HepG2 (cell line): ENCODE measurements around the gene TBX15. TPM values are rescaled to one million over a fixed set of nuclear protein-coding genes. Genes with fewer than 3 reads are reported as not detected.

Experiments used
- DMAP1 ChIP-seq: IDR thresholded peaks from 2 replicates; pipeline ENCODE4 v1.6.1; 2016
- GTF2F1 ChIP-seq: fragments of 150-350 bp; IDR thresholded peaks from 2 replicates; pipeline ENCODE4 v1.6.1; 2014; ENCODE audit warnings: low read length
- KMT2B ChIP-seq: IDR thresholded peaks from 2 replicates; pipeline ENCODE4 v1.6.1; 2016; ENCODE audit warnings: missing genetic modification reagents, missing compliant biosample characterization
- NONO ChIP-seq, 2 experiments: fragments of 450-650 bp in 1 of 2; sonication (generic) in 1 of 2; formaldehyde crosslinking in 1 of 2; IDR thresholded peaks in 1 of 2; conservative IDR thresholded peaks in 1 of 2; 2 replicates each; pipeline versions ENCODE4 v1.6.1 to v1.8.0; 2017 to 2022; ENCODE audit warnings: mild to moderate bottlenecking in 1 of 2, missing genetic modification reagents in 1 of 2, moderate library complexity in 1 of 2
- NR1H2 ChIP-seq: sonication (generic); formaldehyde crosslinking; IDR thresholded peaks from 2 replicates; pipeline ENCODE4 v1.8.1; 2022; ENCODE audit warnings: low read depth, missing genetic modification reagents, borderline replicate concordance
- PRMT3 ChIP-seq: sonication (generic); formaldehyde crosslinking; IDR thresholded peaks from 2 replicates; pipeline ENCODE4 v1.8.1; 2022; ENCODE audit warnings: low read depth, mild to moderate bottlenecking, moderate library complexity, missing genetic modification reagents, borderline replicate concordance
- RELA ChIP-seq: sonication (generic); formaldehyde crosslinking; IDR thresholded peaks from 2 replicates; pipeline ENCODE4 v1.4.0; 2020; ENCODE audit warnings: missing genetic modification reagents
- REPIN1 ChIP-seq: sonication (generic); formaldehyde crosslinking; IDR thresholded peaks from 2 replicates; pipeline ENCODE4 v1.8.0; 2022; ENCODE audit warnings: missing genetic modification reagents, low read depth, mild to moderate bottlenecking, borderline replicate concordance
- RNF2 ChIP-seq: fragments of 450-650 bp; conservative IDR thresholded peaks from 2 replicates; pipeline ENCODE4 v1.6.1; 2016; ENCODE audit warnings: low read depth
- SAP130 ChIP-seq: IDR thresholded peaks from 2 replicates; pipeline ENCODE4 v1.6.1; 2016; ENCODE audit warnings: low read depth
- SP2 ChIP-seq: sonication (generic); formaldehyde crosslinking; IDR thresholded peaks from 2 replicates; pipeline ENCODE4 v1.5.1; 2020; ENCODE audit warnings: mild to moderate bottlenecking, missing genetic modification reagents
- TFAP4 ChIP-seq: sonication (generic); IDR thresholded peaks from 2 replicates; pipeline ENCODE4 v1.6.1; 2016; ENCODE audit warnings: low read depth, borderline replicate concordance
- ZC3H13 ChIP-seq: sonication (generic); formaldehyde crosslinking; IDR thresholded peaks from 2 replicates; pipeline ENCODE4 v1.8.1; 2023; ENCODE audit warnings: mild to moderate bottlenecking, missing genetic modification reagents, moderate library complexity
- ZNF281 ChIP-seq: sonication (generic); formaldehyde crosslinking; IDR thresholded peaks from 2 replicates; pipeline ENCODE4 v1.4.0; 2020; ENCODE audit warnings: missing genetic modification reagents, borderline replicate concordance
- ZNF3 ChIP-seq: IDR thresholded peaks from 2 replicates; pipeline ENCODE4 v1.7.0; 2017; ENCODE audit warnings: inconsistent platforms
- ZNF619 ChIP-seq: sonication (generic); formaldehyde crosslinking; IDR thresholded peaks from 2 replicates; pipeline ENCODE4 v1.4.0; 2020; ENCODE audit warnings: mild to moderate bottlenecking, missing genetic modification reagents
- ZNF773 ChIP-seq: sonication (generic); formaldehyde crosslinking; IDR thresholded peaks from 2 replicates; pipeline ENCODE4 v1.4.0; 2020; ENCODE audit warnings: missing genetic modification reagents, borderline replicate concordance
- polyA plus RNA-seq, 8 experiments: library from polyadenylated mRNA; depleted of rRNA in 3 of 8; stranded (reverse) in 7 of 8; unstranded in 1 of 8; fragments of >200 nt; fragmentation: Illumina TruSeq in 4 of 8; extraction: Trizol in 4 of 8; gene quantifications; 2 replicates each; pipeline versions ENCODE4 v1.2.1 to v1.2.3, GENCODE V29; 2011 to 2016; ENCODE audit warnings: low read depth in 4 of 8, missing spikeins in 1 of 8, mixed read lengths in 1 of 8; ENCODE audit not compliant: insufficient read depth in 1 of 8
- total RNA-seq, 5 experiments: library from RNA; depleted of rRNA; stranded (reverse); fragments of >200 nt; fragmentation: Illumina TruSeq; extraction: Trizol; gene quantifications; 2 replicates each; pipeline ENCODE4 v1.2.3, GENCODE V29; 2016; ENCODE audit warnings: low read depth in 1 of 5
- TF ChIP-seq, protein P1 (sequence below): sonication (generic); formaldehyde crosslinking; IDR thresholded peaks from 2 replicates; pipeline ENCODE4 v1.4.0; 2020; ENCODE audit warnings: missing genetic modification reagents
- TF ChIP-seq, protein P2 (sequence below): sonication (generic); formaldehyde crosslinking; conservative IDR thresholded peaks from 2 replicates; pipeline ENCODE4 v1.4.0; 2020; ENCODE audit warnings: missing genetic modification reagents
- TF ChIP-seq, protein P3 (sequence below): IDR thresholded peaks from 2 replicates; pipeline ENCODE4 v1.6.1; 2016

Gene TBX15
- total and polyA plus RNA-seq, 2 of the 13 experiments (the other 11 are each of a cell fraction or from before 2014, with no cell fraction given) = 0.42 to 1.9 TPM

GRCh38 chr1:118963456-118964430, 24.4 kb downstream of the TBX15 start (continued):
- TF ChIP-seq ZNF281 = peak; percentile 64; the same call in 1 of the 2 replicates
- TF ChIP-seq KMT2B (CRISPR knock-in tag) = peak; percentile 63; the same call in 1 of the 2 replicates
- peak; percentile 98 for TF ChIP-seq TFAP4
- TF ChIP-seq RELA (CRISPR knock-in tag) = no peak
- no peak for TF ChIP-seq ZNF773
- no peak for TF ChIP-seq NR1H2
- TF ChIP-seq, protein P1, sequence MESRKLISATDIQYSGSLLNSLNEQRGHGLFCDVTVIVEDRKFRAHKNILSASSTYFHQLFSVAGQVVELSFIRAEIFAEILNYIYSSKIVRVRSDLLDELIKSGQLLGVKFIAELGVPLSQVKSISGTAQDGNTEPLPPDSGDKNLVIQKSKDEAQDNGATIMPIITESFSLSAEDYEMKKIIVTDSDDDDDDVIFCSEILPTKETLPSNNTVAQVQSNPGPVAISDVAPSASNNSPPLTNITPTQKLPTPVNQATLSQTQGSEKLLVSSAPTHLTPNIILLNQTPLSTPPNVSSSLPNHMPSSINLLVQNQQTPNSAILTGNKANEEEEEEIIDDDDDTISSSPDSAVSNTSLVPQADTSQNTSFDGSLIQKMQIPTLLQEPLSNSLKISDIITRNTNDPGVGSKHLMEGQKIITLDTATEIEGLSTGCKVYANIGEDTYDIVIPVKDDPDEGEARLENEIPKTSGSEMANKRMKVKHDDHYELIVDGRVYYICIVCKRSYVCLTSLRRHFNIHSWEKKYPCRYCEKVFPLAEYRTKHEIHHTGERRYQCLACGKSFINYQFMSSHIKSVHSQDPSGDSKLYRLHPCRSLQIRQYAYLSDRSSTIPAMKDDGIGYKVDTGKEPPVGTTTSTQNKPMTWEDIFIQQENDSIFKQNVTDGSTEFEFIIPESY (CRISPR knock-in tag) = peak; percentile 70
- TF ChIP-seq, protein P2, sequence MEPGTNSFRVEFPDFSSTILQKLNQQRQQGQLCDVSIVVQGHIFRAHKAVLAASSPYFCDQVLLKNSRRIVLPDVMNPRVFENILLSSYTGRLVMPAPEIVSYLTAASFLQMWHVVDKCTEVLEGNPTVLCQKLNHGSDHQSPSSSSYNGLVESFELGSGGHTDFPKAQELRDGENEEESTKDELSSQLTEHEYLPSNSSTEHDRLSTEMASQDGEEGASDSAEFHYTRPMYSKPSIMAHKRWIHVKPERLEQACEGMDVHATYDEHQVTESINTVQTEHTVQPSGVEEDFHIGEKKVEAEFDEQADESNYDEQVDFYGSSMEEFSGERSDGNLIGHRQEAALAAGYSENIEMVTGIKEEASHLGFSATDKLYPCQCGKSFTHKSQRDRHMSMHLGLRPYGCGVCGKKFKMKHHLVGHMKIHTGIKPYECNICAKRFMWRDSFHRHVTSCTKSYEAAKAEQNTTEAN (CRISPR knock-in tag) = peak; percentile 92
- peak; percentile 82 for TF ChIP-seq REPIN1 (CRISPR knock-in tag)
- no peak for TF ChIP-seq ZNF619 (CRISPR knock-in tag)
- TF ChIP-seq GTF2F1 = no peak
- peak; percentile 89 for TF ChIP-seq SAP130 (CRISPR knock-in tag)
- TF ChIP-seq DMAP1 (CRISPR knock-in tag) = peak; percentile 79; the same call in 1 of the 2 replicates
- no peak for TF ChIP-seq NONO (IDR thresholded peaks at IDR 0.05)
- TF ChIP-seq NONO (CRISPR knock-in tag; conservative IDR thresholded peaks at IDR 0.05) = no peak
- TF ChIP-seq, protein P3, sequence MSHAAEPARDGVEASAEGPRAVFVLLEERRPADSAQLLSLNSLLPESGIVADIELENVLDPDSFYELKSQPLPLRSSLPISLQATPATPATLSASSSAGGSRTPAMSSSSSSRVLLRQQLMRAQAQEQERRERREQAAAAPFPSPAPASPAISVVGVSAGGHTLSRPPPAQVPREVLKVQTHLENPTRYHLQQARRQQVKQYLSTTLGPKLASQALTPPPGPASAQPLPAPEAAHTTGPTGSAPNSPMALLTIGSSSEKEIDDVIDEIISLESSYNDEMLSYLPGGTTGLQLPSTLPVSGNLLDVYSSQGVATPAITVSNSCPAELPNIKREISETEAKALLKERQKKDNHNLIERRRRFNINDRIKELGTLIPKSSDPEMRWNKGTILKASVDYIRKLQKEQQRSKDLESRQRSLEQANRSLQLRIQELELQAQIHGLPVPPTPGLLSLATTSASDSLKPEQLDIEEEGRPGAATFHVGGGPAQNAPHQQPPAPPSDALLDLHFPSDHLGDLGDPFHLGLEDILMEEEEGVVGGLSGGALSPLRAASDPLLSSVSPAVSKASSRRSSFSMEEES (CRISPR knock-in tag) = peak; percentile 96
- TF ChIP-seq ZNF3 (CRISPR knock-in tag) = 0 out of 2 replicates have a peak, but pooled peaks have one; percentile 46
- TF ChIP-seq RNF2 = peak; percentile 56; the same call in 1 of the 2 replicates
- no peak for TF ChIP-seq ZC3H13 (CRISPR knock-in tag)
- TF ChIP-seq SP2 = no peak
- no peak for TF ChIP-seq PRMT3 (CRISPR knock-in tag)
